ENCODE measurements around the gene PDE10A. TPM values are rescaled to one million over a fixed set of nuclear protein-coding genes. Genes with fewer than 3 reads are reported as not detected.
"Not testable (repeated sequence)": the region's sequence is repeated elsewhere in the genome, so short reads cannot be mapped to it uniquely, and the experiment has no call there.

The PDE10A gene
- total and polyA plus RNA-seq, 2 donors: 1.8 to 26.6 TPM

DNA sequence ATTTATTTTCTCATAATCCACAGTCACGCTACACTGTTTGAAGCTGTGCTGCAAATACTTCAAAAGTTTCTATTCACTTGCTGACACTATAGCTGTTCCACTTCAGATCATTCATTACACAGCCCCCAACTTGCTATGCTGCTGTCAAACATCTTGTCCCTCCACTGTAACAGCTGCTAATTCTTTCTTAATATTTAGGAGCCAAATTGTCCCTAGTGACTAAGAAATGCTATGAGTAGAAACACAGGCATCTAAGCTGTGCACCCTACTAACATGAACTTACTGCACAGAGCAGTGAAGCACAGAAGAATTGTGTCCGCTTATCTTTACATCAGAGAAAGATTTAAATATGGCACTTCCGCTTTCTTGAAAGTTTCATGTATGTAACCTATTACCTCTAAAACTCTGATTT, 91.3 kb downstream of the PDE10A start:
- 79% methylated on average over 3 of the region's 3 CpGs for WGBS

DNA sequence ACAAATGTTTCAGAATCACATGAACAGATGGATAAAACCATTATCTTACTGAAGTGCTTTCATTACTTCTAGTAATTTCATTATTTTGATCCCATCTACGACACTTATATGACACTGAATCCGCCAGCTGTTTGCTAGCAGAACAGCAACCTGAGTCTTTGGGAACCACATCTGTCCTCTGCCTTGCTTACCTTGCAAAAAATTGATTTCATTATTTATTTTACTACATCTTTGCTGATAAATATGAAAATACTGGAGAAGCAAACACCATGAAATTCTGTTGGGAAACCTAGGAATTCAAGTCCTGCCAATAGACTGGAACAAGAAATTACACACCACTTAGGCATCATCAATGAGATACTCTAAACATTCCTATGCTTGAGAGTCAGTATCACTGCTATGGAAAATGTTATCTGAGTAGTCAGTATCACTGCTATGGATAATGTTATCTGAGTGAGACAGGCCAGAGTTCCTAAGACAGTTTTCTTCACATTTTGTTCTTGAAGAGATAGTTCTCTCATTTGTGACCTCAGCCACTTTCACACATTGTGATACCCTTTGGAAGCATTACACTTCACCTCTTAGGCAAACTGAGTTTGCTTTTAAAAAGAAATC, 91.9 kb downstream of the PDE10A start:
- Histone ChIP-seq H3K36me3 (ENCODE audit: insufficient read depth) (no peaks in the 10 kb centered on the region), H3K27ac (ENCODE audit: low read depth) (no peak overlapping the region), H3K4me3 (ENCODE audit: low read depth, low read length) (no peak overlapping the region), H3K4me1 (ENCODE audit: insufficient read depth) (peaks cover 2% of the 10 kb centered on the region)
- DNase-seq (ENCODE audit: extremely low spot score): no peak
- WGBS: 93% methylated on average over 2 of the region's 2 CpGs

More for the DNA sequence above, 91.3 kb downstream of the PDE10A start:
- no peak overlapping the region for H3K27ac ChIP-seq (ENCODE audit: low read depth)
- no peak overlapping the region for H3K4me3 ChIP-seq (ENCODE audit: low read depth, low read length)
- peaks cover 2% of the 10 kb centered on the region for H3K4me1 ChIP-seq (ENCODE audit: insufficient read depth)
- DNase-seq (ENCODE audit: extremely low spot score): no peak
- H3K36me3 ChIP-seq (ENCODE audit: insufficient read depth): no peaks in the 10 kb centered on the region

DNA sequence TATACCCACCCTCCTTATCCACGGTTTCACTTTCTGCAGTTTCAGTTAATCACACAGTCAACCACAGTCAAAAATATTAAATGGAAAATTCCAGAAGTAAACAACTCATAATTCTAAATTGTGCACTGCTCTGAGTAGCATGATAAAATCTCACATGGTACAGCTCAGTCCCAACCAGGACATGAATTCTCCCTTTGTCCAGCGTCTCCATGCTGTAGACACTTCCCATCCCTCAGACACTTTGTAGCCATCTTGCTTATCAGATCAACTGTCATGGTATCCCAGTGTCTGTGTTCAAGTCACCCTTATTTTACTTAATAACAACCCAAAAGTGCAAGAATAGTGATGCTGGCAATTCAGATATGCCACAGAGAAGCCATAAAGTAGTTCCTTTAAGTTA, 94.7 kb downstream of the PDE10A start:
- no peak overlapping the region for H3K27ac ChIP-seq (ENCODE audit: low read depth)
- WGBS: 53% methylated on average over 2 of the region's 2 CpGs
- H3K36me3 ChIP-seq (ENCODE audit: insufficient read depth): no peaks in the 10 kb centered on the region
- DNase-seq (ENCODE audit: extremely low spot score): no peak
- no peaks in the 10 kb centered on the region for H3K4me1 ChIP-seq (ENCODE audit: insufficient read depth)
- H3K4me3 ChIP-seq (ENCODE audit: low read depth, low read length): no peak overlapping the region

DNA sequence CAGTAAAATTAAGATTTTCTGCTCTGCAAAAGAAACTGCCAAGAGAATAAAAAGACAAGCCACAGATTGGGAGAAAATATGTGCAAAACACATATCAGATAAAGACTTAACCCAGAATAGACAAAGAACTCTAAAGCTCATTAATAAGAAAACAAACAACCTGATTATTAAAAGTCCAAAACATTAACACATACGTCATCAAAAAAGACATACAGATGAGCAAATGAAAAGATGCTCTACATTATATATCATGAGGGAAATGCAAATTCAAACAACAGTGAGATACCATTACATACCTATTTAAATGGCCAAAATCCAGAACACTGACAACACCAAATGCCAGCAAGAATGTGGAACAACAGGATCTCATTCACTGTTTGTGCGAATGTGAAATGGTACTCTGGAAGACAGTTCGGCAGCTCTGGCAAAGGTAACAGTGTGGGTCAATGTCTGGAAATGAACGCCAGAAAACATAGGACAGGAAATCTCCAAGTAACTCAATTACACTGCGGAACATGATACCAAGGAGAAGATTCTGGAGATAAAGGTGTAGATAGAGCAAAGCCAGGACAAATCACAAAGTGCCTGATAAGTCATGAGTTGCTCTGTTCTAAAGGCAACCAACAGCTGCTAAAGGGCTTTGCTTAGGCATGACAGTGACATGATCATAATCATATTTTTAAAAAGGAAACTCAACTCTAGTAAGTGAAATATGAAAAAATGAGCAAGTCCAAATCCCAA, 96.8 kb downstream of the PDE10A start:
- no peaks in the 10 kb centered on the region for H3K36me3 ChIP-seq (ENCODE audit: insufficient read depth)
- no peak for DNase-seq (ENCODE audit: extremely low spot score)
- no peaks in the 10 kb centered on the region for H3K4me1 ChIP-seq (ENCODE audit: insufficient read depth)
- H3K4me3 ChIP-seq (ENCODE audit: low read depth, low read length): no peak overlapping the region
- H3K27ac ChIP-seq (ENCODE audit: low read depth): no peak overlapping the region
- 81% methylated on average over 5 of the region's 5 CpGs for WGBS

DNA sequence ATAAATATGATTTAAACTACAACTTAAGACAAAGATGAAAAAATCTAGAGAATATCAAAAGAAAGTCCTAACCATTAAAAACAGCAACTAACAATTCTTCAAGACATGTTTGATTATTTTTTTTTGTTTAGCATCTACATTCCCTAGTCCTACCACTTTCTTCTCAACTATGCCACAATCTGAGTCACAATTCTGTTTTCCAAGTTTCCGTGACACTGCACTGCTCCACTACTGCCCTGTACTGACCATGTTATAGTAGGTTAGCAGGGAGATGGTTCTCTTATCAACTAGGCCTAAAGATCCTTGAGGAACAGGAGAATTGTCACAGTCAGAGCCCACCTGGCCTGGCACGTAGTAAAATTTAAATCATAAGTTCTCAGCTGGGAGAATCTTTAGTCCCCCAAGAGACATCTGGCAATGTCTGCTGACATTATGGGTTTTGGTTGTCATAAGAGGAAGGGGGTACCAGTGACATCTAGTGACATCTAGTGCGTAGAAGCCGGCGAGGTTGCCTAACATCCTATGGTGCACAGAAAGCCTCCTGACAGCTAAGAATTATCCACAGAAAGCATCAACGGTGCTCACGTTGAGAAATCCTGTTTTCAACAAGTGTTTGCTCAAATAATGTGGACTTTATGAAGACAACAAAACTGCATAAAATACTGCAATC, 100.5 kb downstream of the PDE10A start:
- DNase-seq (ENCODE audit: extremely low spot score): no peak
- WGBS: 65% methylated on average over 7 of the region's 7 CpGs

DNA sequence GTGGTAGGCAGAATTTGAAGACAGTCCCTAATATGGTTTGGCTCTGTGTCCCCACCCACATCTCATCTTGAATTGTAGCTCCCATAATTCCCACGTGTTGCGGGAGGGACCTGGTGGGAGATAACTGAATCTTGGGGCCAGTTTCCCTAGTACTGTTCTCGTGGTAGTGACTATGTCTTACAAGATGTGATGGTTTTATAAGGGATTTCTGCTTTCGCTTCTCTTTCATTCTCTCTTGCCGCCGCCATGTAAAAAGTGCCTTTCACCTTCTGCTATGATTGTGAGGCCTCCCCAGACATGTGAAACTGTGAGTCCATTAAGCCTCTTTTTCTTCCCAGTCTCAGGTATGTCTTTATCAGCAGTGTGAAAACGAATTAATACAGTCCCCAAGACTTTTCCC, 103.4 kb downstream of the PDE10A start:
- H3K36me3 ChIP-seq (ENCODE audit: insufficient read depth): no peaks in the 10 kb centered on the region

More for the DNA sequence above, 100.5 kb downstream of the PDE10A start:
- Histone ChIP-seq H3K27ac (ENCODE audit: low read depth) (no peak overlapping the region), H3K4me1 (ENCODE audit: insufficient read depth) (no peaks in the 10 kb centered on the region), H3K4me3 (ENCODE audit: low read depth, low read length) (no peak overlapping the region), H3K36me3 (ENCODE audit: insufficient read depth) (no peaks in the 10 kb centered on the region)

DNA sequence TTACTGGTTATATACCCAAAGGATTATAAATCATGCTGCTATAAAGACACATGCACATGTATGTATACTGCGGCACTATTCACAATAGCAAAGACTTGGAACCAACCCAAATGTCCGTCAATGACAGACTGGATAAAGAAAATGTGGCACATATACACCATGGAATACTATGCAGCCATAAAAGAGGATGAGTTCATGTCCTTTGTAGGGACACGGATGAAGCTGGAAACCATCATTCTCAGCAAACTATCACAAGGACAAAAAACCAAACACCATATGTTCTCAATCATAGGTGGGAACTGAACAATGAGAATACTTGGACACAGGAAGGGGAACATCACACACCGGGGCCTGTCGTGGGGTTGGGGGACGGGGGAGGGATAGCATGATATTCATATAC, 104.9 kb downstream of the PDE10A start:
- H3K4me3 ChIP-seq (ENCODE audit: low read depth, low read length); H3K4me1 ChIP-seq (ENCODE audit: insufficient read depth); H3K27ac ChIP-seq (ENCODE audit: low read depth); DNase-seq (ENCODE audit: extremely low spot score); H3K36me3 ChIP-seq (ENCODE audit: insufficient read depth): not testable (repeated sequence)
- WGBS: 91% methylated on average over 6 of the region's 6 CpGs

More for the DNA sequence above, 103.4 kb downstream of the PDE10A start:
- DNase-seq (ENCODE audit: extremely low spot score): no peak
- 91% methylated on average over 7 of the region's 7 CpGs for WGBS
- no peak overlapping the region for H3K4me3 ChIP-seq (ENCODE audit: low read depth, low read length)
- no peak overlapping the region for H3K27ac ChIP-seq (ENCODE audit: low read depth)
- H3K4me1 ChIP-seq (ENCODE audit: insufficient read depth): no peaks in the 10 kb centered on the region

DNA sequence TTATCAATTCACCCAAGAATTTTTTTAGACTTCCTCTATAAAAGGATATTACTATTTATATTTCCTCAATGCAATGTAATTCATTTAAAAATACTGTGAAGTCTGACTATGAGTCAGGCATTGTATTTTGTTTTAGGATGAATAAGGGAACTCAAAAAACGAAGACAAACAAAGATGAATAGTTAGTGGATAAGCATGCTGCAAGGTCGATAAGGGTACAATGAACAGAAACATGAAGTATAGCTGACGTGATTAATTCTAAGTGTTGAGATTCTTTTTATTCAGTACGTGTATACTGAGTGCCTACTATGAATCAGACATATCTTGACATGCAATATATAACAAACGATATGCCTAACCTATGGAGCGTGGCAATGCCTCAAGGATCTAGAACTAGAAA, 105.4 kb downstream of the PDE10A start:
- H3K36me3 ChIP-seq (ENCODE audit: insufficient read depth): no peaks in the 10 kb centered on the region
- WGBS: 88% methylated on average over 6 of the region's 6 CpGs
- no peaks in the 10 kb centered on the region for H3K4me1 ChIP-seq (ENCODE audit: insufficient read depth)
- no peak overlapping the region for H3K4me3 ChIP-seq (ENCODE audit: low read depth, low read length)
- no peak for DNase-seq (ENCODE audit: extremely low spot score)
- H3K27ac ChIP-seq (ENCODE audit: low read depth): no peak overlapping the region

DNA sequence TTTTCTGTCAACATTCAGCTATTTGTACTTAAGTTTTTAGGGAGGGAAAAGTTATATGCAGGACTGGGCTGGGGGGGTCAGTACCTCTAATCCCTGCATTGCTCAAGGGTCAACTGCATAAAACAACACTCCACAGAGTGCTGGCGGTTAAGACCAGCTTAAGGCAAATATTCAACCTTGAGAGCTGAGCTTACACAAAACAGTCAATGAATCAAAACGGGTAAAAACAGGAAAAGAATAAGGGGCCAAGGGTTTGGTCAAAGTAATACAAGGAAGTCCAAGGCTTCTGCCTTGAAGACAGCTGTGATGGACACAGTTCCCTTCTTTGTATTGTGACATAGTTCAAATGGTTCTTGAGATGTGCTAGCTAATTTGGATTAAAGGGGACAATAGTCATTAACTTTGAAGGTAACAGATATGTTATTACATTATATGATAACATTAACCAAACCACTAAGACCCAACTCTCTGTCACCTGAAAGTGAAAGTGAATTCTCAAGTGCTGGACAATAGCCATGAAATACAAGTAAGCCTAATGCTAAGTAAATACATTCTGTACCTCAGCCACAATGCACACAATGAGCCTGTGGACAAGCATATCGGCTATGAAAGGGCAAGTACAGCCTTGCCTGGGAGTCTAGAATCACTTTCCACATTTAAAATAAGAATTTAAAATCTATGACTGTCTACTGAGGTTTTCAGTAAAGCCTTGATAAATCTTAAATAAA, 106.8 kb downstream of the PDE10A start:
- WGBS: 45% methylated on average over 3 of the region's 3 CpGs
- Histone ChIP-seq H3K4me1 (ENCODE audit: insufficient read depth) (no peaks in the 10 kb centered on the region), H3K27ac (ENCODE audit: low read depth) (no peak overlapping the region), H3K4me3 (ENCODE audit: low read depth, low read length) (no peak overlapping the region), H3K36me3 (ENCODE audit: insufficient read depth) (no peaks in the 10 kb centered on the region)
- DNase-seq (ENCODE audit: extremely low spot score): peak; percentile 43

DNA sequence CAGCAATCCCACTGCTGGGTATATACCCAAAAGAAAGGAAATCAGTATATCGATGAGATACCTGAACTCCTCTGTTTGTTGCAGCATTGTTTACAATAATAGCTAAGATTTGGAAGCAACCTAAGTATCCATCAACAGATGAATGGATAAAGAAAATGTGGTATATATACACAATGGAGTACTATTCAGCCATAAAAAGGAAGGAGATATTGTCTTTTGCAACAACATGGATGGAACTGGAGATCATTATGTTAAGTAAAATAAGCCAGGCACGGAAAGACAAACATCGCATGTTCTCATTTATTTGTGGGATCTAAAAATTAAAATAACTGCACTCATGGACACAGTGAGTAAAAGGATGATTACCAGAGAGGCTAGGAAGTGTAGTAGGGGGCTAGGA, 108.4 kb downstream of the PDE10A start:
- WGBS: 97% methylated on average over 3 of the region's 3 CpGs

DNA sequence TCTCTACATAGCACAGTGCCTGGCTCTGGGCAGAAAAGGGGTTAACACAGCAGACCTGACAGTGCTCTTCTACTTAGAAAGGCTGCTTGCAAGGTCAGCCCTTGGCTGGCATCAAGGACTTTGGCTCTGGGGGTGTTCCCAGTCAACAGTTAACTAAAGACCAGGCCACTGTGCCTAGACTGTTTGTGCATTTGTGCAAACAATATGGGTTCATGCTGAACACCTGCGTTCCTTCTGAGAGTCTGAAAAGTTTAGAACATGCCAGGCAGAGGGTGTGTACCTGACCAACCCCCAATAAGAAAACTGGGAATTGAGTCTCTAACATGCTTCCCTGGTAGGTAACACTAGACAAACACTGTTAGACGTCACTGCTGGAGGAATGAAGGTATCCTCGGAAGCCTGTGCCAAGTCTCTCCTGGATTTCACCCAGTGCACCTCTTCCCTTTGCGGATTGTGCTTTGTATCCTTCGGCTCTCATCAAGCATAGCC, 110.7 kb downstream of the PDE10A start:
- WGBS: 77% methylated on average over 5 of the region's 5 CpGs
- Histone ChIP-seq H3K4me1 (ENCODE audit: insufficient read depth) (no peaks in the 10 kb centered on the region), H3K4me3 (ENCODE audit: low read depth, low read length) (no peak overlapping the region), H3K36me3 (ENCODE audit: insufficient read depth) (no peaks in the 10 kb centered on the region), H3K27ac (ENCODE audit: low read depth) (no peak overlapping the region)
- DNase-seq (ENCODE audit: extremely low spot score): no peak

More for the DNA sequence above, 108.4 kb downstream of the PDE10A start:
- DNase-seq (ENCODE audit: extremely low spot score); H3K4me3 ChIP-seq (ENCODE audit: low read depth, low read length); H3K27ac ChIP-seq (ENCODE audit: low read depth); H3K36me3 ChIP-seq (ENCODE audit: insufficient read depth); H3K4me1 ChIP-seq (ENCODE audit: insufficient read depth): not testable (repeated sequence)

DNA sequence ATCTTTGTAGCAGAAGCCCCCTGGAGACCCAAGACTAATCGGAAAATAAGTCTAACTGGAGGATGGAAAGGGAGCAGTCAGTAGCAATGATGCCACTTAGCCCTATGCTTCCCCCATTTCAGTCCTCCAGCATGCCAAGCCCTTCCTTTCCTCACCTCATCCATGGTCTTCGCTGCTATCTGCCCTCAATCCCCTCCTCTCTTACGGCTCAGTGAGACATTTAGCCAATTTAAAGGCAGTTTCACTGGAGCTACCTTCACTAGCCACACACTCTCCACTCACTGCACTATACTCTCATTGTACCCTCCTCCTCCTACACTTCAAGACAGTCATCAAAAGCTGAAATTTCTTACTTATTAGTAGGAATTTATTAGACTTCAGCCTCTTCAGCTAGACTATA, 111.2 kb downstream of the PDE10A start:
- no peak overlapping the region for H3K27ac ChIP-seq (ENCODE audit: low read depth)
- H3K36me3 ChIP-seq (ENCODE audit: insufficient read depth): no peaks in the 10 kb centered on the region
- no peak overlapping the region for H3K4me3 ChIP-seq (ENCODE audit: low read depth, low read length)
- no peak for DNase-seq (ENCODE audit: extremely low spot score)
- H3K4me1 ChIP-seq (ENCODE audit: insufficient read depth): no peaks in the 10 kb centered on the region
- 51% methylated on average over 3 of the region's 3 CpGs for WGBS

DNA sequence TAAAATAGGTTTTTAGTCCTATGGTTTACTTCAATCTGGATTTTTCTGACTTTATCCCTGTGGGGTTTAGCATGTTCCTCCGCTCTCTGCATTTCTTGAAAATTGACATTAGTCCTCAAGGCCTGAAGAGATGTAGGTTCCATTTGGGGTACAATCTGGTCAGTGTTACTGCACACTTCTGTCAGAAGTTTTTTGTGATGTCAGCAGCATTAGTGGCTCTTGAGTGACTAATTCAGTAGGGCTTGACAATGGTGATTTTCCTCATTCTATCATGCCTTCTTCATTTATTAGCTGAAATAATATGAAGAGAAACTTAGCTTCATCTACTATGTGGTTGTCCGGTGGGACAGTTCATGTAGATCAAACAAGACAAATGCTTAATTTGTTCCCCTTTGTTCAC, 114.6 kb downstream of the PDE10A start:
- Histone ChIP-seq H3K36me3 (ENCODE audit: insufficient read depth) (no peaks in the 10 kb centered on the region), H3K27ac (ENCODE audit: low read depth) (no peak overlapping the region), H3K4me3 (ENCODE audit: low read depth, low read length) (no peak overlapping the region), H3K4me1 (ENCODE audit: insufficient read depth) (peaks cover 1% of the 10 kb centered on the region)
- 92% methylated on average over 2 of the region's 2 CpGs for WGBS
- no peak for DNase-seq (ENCODE audit: extremely low spot score)

Data from urinary bladder (tissue), 4 donors.